GM19025 (cell line): Measurements from ENCODE around the gene APOC3.

ENCODE experiments used
- ATAC-seq: cut with Tn5 transposase; IDR thresholded peaks from one replicate; pipeline ENCODE4 v1.9.1; 2021; ENCODE audit warnings: mild to moderate bottlenecking, low read depth, moderate library complexity; ENCODE audit not compliant: unreplicated experiment

APOC3 gene

DNA sequence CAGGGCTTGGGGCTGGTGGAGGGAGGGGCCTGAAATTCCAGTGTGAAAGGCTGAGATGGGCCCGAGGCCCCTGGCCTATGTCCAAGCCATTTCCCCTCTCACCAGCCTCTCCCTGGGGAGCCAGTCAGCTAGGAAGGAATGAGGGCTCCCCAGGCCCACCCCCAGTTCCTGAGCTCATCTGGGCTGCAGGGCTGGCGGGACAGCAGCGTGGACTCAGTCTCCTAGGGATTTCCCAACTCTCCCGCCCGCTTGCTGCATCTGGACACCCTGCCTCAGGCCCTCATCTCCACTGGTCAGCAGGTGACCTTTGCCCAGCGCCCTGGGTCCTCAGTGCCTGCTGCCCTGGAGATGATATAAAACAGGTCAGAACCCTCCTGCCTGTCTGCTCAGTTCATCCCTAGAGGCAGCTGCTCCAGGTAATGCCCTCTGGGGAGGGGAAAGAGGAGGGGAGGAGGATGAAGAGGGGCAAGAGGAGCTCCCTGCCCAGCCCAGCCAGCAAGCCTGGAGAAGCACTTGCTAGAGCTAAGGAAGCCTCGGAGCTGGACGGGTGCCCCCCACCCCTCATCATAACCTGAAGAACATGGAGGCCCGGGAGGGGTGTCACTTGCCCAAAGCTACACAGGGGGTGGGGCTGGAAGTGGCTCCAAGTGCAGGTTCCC, at the start of gene APOC3:
TSS of gene APOC3 (plus strand) at position 383 of the 659 bp plus-strand sequence. CDS start 676 bp downstream, outside the sequence.
- ATAC-seq, result no peak

GRCh38 chr11:116782728-116783127, 47.0 kb upstream of the APOC3 start:
- no peak for ATAC-seq

DNA sequence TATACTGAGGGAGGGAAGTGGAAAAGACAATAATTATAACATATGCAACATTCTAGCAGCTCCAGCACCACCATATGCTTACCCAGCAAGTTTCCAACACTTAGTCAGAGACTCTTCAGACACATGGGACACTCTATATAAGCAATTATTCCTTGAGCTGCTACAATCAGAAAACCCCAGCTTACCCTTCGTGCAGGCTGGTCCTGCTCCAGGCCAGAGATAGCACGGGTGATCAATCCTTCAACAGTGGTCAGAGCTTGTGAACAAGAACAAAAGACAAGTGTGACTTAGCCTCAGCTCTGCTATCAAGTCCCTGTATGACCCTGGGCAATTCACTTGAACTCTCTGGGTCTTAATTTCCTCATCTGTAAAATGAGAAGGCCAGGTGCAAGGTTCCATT, 43.4 kb upstream of the APOC3 start:
- ATAC-seq, result no peak

DNA sequence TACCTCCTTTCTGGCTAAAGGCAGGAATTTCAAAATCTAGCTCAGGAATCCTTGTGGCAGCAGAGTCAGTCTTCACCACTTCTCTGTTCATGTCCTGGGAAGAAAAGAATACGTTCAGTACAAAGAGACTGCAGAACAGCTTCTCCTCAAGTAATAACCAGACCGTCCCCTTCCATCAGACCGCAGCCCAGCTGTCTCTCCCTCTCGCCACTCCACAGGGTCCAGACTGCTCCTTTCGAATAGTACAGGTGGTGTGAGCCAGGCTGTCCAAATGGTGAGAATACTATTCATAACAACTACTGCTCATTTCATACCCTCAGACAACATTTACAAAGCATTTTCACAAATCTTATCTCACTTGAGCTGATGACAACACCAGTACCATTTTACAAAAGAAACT, 42.7 kb upstream of the APOC3 start:
- ATAC-seq, result no peak

DNA sequence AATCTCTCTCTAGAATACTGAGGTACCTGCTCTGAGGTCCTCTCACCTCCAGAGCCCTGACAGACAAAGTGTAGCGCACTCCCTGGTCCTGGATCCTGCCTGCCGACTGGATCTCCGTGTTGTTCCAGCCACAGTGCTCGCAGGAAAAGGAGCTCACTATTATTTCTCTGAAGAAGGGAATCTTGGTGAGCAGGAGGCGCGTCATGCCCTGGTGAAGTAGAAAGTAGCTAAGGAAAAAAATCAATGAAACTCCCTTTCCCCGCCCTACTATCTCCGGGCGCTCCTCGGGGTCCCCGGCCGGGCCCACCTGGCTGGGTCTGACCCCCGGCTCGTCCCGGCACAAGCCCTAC, 42.3 kb upstream of the APOC3 start:
- ATAC-seq, result peak; percentile 11

DNA sequence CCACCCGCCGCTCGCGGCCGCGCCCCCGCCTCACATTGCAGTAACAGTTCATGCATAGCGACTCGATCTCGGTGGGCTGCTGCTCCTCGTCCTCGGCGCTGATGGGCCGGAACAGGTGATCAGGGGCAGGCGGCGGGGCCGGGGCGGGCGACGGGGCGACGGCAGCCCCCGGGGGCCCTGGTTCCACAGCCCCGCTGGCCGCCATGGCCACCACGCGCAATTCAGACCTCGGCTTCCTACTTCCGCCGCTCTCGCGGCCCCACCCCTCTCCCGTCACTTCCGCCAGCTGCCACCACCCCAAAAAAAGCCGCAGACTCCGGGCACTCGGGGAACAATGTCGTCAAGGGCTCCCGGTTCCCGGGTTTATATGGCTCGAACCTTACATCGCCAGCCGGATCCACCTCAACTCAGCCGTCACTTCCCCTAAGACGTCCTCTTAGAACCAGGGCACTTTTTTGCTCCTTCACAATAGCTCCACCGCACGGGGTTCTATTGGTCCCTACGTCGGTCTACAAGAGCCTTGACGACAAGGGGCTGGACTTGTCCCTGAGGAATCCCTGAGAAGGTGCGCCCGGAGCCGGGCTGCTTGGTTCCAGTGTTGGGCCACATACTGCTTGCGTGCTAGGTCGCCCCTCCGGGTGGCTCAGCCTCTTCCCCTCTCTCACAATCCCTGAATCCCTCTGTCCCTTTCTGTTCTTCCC, 41.8 kb upstream of the APOC3 start, which contains the start of gene ZPR1:
TSS of gene ZPR1 (minus strand) at position 238 of the 701 bp plus-strand sequence. CDS start at position 205, 33 bp downstream.
- peak; percentile 93 for ATAC-seq

DNA sequence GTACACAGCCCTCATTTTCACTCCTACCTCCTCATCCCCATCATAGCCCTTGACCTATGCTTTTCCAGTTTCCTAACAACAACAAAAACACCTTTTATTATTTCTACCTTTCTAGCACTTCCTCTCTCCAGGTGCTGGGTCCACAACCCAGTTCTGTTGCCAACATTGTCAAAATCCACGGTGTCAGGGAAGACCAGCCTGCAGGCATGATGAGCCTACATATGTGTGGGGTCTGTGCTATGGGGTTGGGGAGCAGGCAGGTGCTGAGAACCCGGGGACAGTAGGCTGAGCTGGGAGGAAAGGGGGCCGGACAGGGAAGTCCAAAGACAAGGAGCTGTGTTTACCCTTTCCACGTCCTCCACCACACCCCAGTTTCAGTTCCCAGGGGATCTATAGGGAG, 41.2 kb upstream of the APOC3 start:
- no peak for ATAC-seq

- ATAC-seq, result no peak
These were observed 40.7 kb upstream of the APOC3 start for GRCh38 chr11:116788975-116789374.

DNA sequence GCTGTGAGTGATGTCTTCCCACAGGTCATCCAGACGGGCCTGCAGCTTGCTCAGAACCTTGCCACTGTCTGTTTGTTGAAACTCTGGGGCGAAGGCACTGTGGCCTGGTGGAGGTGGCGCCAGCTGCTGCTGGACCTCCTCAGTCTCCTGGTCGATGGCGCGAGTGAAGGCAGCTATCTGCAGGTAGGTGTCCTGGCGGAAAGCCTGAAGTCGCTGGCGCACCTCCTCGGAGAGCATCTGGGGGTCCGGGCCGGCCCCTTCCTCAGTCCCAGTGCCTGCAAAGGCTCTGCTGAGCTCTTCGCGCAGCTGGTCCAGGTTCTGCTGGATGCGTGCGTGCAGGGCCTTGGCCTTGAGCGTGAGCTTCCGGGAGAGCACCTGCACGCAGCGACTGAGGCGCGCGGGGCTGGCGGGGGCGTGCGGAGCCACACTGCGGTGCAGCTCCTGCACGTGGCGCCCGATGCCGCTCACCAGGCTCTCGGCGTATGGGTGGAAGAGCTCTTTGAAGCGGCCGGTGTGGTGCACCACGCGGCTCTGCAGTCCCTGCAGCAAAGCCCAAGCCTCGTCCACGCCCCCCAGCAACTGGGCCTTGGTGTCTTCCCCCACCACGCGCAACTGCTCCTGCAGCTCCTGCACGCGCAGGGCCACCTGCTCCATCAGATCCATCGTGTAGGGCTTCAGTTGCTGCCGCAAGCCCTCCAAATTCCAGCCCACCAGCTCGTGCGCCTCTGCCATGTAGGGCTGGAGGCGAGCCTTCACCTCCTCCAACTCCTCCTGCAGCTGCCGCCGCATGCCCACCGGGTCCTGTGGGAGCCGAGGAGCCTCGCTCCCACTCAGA, 39.3 kb upstream of the APOC3 start:
- ATAC-seq, result no peak

- ATAC-seq, result no peak
These were observed 38.5 kb upstream of the APOC3 start for GRCh38 chr11:116791002-116791812.

GRCh38 chr11:116791813-116792143, 37.9 kb upstream of the APOC3 start, which contains the start of gene APOA5:
APOA5 (minus strand) TSS chr11:116791879; CDS start chr11:116791860, 19 bp downstream.
- no peak for ATAC-seq

- no peak for ATAC-seq
These were observed 37.4 kb upstream of the APOC3 start for GRCh38 chr11:116792144-116792868.

GRCh38 chr11:116792869-116793771, 36.6 kb upstream of the APOC3 start:
- ATAC-seq, result no peak

GRCh38 chr11:116793772-116794097, 36.0 kb upstream of the APOC3 start:
- ATAC-seq, result no peak

- ATAC-seq, result no peak
These were observed 34.9 kb upstream of the APOC3 start for GRCh38 chr11:116794851-116795250.

DNA sequence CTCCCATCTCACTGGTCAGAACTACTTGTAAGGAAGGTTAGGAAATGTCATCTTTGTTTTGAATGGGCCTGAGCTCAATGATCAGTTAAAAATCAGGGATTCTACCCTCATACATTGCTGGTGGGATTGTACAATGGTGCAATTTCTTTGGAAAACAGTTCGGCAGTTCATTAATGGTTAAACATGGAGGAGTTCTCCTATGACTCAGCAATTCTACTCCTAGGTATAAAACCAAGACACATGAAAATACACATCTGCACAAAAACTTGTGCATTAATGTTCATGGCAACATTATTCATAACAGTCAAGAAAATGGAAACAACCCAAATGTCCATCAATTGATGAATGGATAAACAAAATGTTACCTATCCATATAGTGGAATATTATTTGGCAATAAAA, 33.2 kb upstream of the APOC3 start:
- ATAC-seq, result no peak

DNA sequence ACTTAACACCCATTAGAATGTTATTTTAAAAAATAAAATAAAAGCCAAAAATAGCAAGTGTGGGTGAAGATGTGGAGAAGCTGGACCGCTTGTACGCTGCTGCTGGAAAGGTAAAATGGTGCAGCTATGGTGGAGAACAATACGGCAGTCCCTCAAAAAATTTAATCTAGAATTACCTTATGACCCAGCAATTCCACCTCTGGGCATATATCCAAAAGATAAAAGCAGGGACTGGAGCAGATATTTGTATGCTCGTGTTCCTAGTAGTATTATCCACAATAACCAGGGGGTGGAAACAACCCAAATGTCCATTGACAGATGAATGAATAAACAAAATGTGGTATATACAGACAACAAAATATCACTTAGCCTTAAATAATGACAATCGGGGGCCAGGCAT, 31.9 kb upstream of the APOC3 start:
- no peak for ATAC-seq

DNA sequence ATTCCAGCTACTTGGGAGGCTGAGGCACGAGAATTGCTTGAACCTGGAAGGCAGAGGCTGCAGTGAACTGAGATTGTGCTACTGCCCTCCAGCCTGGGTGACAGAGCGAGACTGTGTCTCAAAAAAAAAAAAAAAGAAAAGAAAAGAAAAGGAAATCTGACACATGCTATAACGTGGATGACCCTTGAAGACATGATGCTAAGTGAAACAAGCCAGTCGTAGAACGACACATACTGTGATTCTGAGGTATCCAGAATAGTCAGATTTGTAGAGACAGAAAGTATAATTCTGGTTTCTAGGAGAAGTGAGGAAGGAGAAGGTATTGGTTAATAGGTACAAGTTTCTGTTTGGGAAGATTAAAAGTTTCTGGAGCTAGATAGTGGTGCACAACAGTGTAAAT, 31.3 kb upstream of the APOC3 start:
- no peak for ATAC-seq

- no peak for ATAC-seq
These were observed 29.1 kb upstream of the APOC3 start for GRCh38 chr11:116800610-116801009.
